PC-9 (cell line): ENCODE results near the gene NUMB. TPM values are rescaled to one million over a fixed set of nuclear protein-coding genes. Genes with fewer than 3 reads are reported as not detected.

Experiments
- BruUV-seq: library from RNA; stranded (reverse); fragments of 400-500 nt; replicated peaks from 2 replicates; lab custom pipeline; 2021; lab: Mats Ljungman, UMichigan
- CTCF ChIA-PET: fragments of 300-600 bp; sonication (Branson Sonifier 250); formaldehyde crosslinking; loops from one replicate; lab custom pipeline; 2022; ENCODE audit warnings: antibody characterized with exemption; lab: Charles Lee
- POLR2A ChIA-PET: fragments of 300-600 bp; sonication (Branson Sonifier 250); formaldehyde crosslinking; loops from one replicate; lab custom pipeline; 2022; ENCODE audit warnings: antibody characterized with exemption; ENCODE audit not compliant: unreplicated experiment; lab: Charles Lee
- DNase-seq, 2 experiments: peaks; one replicate each; pipeline versions ENCODE4 v3.0.0 to v3.0.0-alpha.2; 2015 to 2022; ENCODE audit warnings: mixed read lengths in 1 of 2
- H2AFZ ChIP-seq: fragments of 200-600 bp; sonication (generic); 2 replicates; pipeline ENCODE4 v1.8.1; 2017; ENCODE audit warnings: antibody characterized with exemption
- H3F3A ChIP-seq: fragments of 200-600 bp; sonication (generic); 2 replicates; pipeline ENCODE4 v1.8.1; 2017; ENCODE audit warnings: antibody characterized with exemption, mild to moderate bottlenecking, low read depth; ENCODE audit not compliant: insufficient read depth
- H3K27ac ChIP-seq: fragments of 200-600 bp; sonication (generic); 2 replicates; pipeline ENCODE4 v1.6.1; 2016; ENCODE audit warnings: mixed run types
- H3K27me3 ChIP-seq: fragments of 200-600 bp; sonication (generic); 2 replicates; pipeline ENCODE4 v1.6.1; 2016; ENCODE audit warnings: low read depth, mixed run types; ENCODE audit not compliant: insufficient read depth
- H3K36me3 ChIP-seq: fragments of 200-600 bp; sonication (generic); 2 replicates; pipeline ENCODE4 v1.6.1; 2016; ENCODE audit warnings: low read depth, mixed run types
- H3K4me1 ChIP-seq: fragments of 200-600 bp; sonication (generic); replicated peaks from 2 replicates; pipeline ENCODE4 v1.6.1; 2016; ENCODE audit warnings: mixed run types; ENCODE audit not compliant: insufficient read depth
- H3K4me2 ChIP-seq: fragments of 200-600 bp; sonication (generic); 2 replicates; pipeline ENCODE4 v1.6.1; 2017; ENCODE audit warnings: mixed run types
- H3K4me3 ChIP-seq: fragments of 200-600 bp; sonication (generic); 2 replicates; pipeline ENCODE4 v1.6.1; 2016; ENCODE audit warnings: mixed run types
- H3K79me2 ChIP-seq: fragments of 200-600 bp; sonication (generic); 2 replicates; pipeline ENCODE4 v1.6.1; 2017; ENCODE audit warnings: low read depth, mixed run types
- H3K9me2 ChIP-seq: fragments of 200-600 bp; sonication (generic); 2 replicates; pipeline ENCODE4 v1.8.1; 2017; ENCODE audit warnings: mild to moderate bottlenecking; ENCODE audit not compliant: insufficient read depth
- H3K9me3 ChIP-seq: fragments of 200-600 bp; sonication (generic); 2 replicates; pipeline ENCODE4 v1.8.1; 2016; ENCODE audit warnings: low read depth; ENCODE audit not compliant: insufficient read depth
- H4K20me1 ChIP-seq: fragments of 200-600 bp; sonication (generic); 2 replicates; pipeline ENCODE4 v1.8.1; 2017; ENCODE audit not compliant: insufficient read depth
- CTCF ChIP-seq: fragments of 200-600 bp; sonication (generic); conservative IDR thresholded peaks from 2 replicates; pipeline ENCODE4 v1.6.1; 2017; ENCODE audit warnings: mixed run types, antibody characterized with exemption, mild to moderate bottlenecking, moderate library complexity
- EZH2 ChIP-seq: fragments of 200-600 bp; sonication (generic); IDR thresholded peaks from 2 replicates; pipeline ENCODE4 v1.8.0; 2017; ENCODE audit warnings: antibody characterized with exemption, low read depth
- intact Hi-C: fragments of 100-400 bp; cut with micrococcal nuclease; formaldehyde crosslinking; loops from one replicate; pipeline ENCODE4 v1.10.0; 2022; ENCODE audit not compliant: unreplicated experiment
- total RNA-seq: library from RNA; stranded (reverse); gene quantifications from 2 replicates; pipeline ENCODE4 v1.2.3, GENCODE V29; 2021

The NUMB gene
- total RNA-seq, 1 experiment from 2014 or later, result 64.5 TPM

GRCh38 chr14:73261075-73261474, 197.3 kb downstream of the NUMB start:
- Histone ChIP-seq H4K20me1 (no peaks in the 10 kb centered on the region), H3K27ac (no peak overlapping the region), H3K27me3 (no peaks in the 10 kb centered on the region), H3K4me3 (no peak overlapping the region), H3F3A (no peaks in the 10 kb centered on the region), H3K4me2 (no peak overlapping the region), H2AFZ (no peak overlapping the region), H3K4me1 (no peaks in the 10 kb centered on the region), H3K36me3 (no peaks in the 10 kb centered on the region), H3K9me3 (no peaks in the 10 kb centered on the region), H3K9me2 (no peaks in the 10 kb centered on the region), H3K79me2 (no peaks in the 10 kb centered on the region)
- BruUV-seq, result no TSS peak
- intact Hi-C loops, result no loop called here
- CTCF ChIA-PET, result no interaction called here
- POLR2A ChIA-PET, result no interaction called here
- DNase-seq, result no peak
- no peak for TF ChIP-seq CTCF
- TF ChIP-seq EZH2, result no peak

GRCh38 chr14:73260574-73260973, 197.8 kb downstream of the NUMB start:
- TF ChIP-seq EZH2 (no peak), CTCF (no peak)
- Histone ChIP-seq H3K27me3 (no peaks in the 10 kb centered on the region), H3K79me2 (no peaks in the 10 kb centered on the region), H3K4me1 (no peaks in the 10 kb centered on the region), H2AFZ (no peak overlapping the region), H3K9me3 (no peaks in the 10 kb centered on the region), H3K27ac (no peak overlapping the region), H3K9me2 (no peaks in the 10 kb centered on the region), H3K4me3 (no peak overlapping the region), H4K20me1 (no peaks in the 10 kb centered on the region), H3K36me3 (no peaks in the 10 kb centered on the region), H3K4me2 (no peak overlapping the region), H3F3A (no peaks in the 10 kb centered on the region)
- DNase-seq, result no peak
- CTCF ChIA-PET, result no interaction called here
- no TSS peak for BruUV-seq
- POLR2A ChIA-PET, result no interaction called here
- intact Hi-C loops, result no loop called here

- Histone ChIP-seq H3K4me3 (no peak overlapping the region), H3K4me2 (no peak overlapping the region), H3K4me1 (no peaks in the 10 kb centered on the region), H3K27ac (no peak overlapping the region), H3K36me3 (no peaks in the 10 kb centered on the region), H3K9me2 (no peaks in the 10 kb centered on the region), H3F3A (no peaks in the 10 kb centered on the region), H4K20me1 (no peaks in the 10 kb centered on the region), H2AFZ (no peak overlapping the region), H3K27me3 (no peaks in the 10 kb centered on the region), H3K9me3 (no peaks in the 10 kb centered on the region), H3K79me2 (no peaks in the 10 kb centered on the region)
- intact Hi-C loops, result no loop called here
- TF ChIP-seq EZH2, result no peak
- no peak for TF ChIP-seq CTCF
- BruUV-seq, result no TSS peak
- ChIA-PET CTCF (no interaction called here), POLR2A (no interaction called here)
- no peak for DNase-seq
Observed at GRCh38 chr14:73259837-73260236, 198.5 kb downstream of the NUMB start.
